ENCODE measurements around the gene ABHD16B. TPM values are rescaled to one million over a fixed set of nuclear protein-coding genes. Genes with fewer than 3 reads are reported as not detected.
"Not testable (repeated sequence)": the region's sequence is repeated elsewhere in the genome, so short reads cannot be mapped to it uniquely, and the experiment has no call there.

ABHD16B gene
- total and polyA plus RNA-seq, 4 donors: not detected

DNA sequence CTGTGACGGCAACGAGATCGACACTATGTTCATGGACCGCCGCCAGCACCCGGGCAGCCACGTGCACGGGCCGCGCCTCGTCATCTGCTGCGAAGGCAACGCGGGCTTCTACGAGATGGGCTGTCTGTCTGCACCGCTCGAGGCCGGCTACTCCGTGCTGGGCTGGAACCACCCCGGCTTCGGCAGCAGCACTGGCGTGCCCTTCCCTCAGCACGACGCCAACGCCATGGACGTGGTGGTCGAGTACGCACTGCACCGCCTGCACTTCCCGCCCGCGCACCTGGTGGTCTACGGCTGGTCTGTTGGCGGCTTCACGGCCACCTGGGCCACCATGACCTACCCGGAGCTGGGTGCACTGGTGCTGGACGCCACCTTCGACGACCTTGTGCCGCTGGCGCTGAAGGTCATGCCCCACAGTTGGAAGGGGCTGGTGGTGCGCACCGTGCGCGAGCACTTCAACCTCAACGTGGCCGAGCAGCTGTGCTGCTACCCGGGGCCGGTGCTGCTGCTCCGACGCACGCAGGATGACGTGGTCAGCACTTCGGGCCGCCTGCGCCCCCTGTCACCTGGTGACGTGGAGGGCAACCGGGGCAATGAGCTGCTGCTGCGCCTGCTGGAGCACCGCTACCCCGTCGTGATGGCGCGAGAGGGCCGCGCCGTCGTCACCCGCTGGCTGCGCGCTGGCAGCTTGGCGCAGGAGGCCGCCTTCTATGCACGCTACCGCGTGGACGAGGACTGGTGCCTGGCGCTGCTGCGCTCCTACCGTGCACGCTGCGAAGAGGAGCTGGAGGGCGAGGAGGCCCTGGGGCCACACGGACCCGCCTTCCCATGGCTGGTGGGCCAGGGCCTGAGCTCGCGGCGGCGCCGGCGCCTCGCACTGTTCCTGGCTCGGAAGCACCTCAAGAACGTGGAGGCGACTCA, 943 bp downstream of the ABHD16B start:
- no peaks in the 10 kb centered on the region for H3K9me3 ChIP-seq (ENCODE audit: control insufficient read depth, insufficient read depth, low read length)
- no peak for DNase-seq (ENCODE audit: low read depth in 4 of 6, low spot score in 6 of 6)
- peaks cover 30% of the 10 kb centered on the region for H3K36me3 ChIP-seq (ENCODE audit: control insufficient read depth, insufficient read depth, low read length)
- no peak overlapping the region for H3K27ac ChIP-seq (ENCODE audit: low read depth, low read length)
- H3K4me1 ChIP-seq (ENCODE audit: control insufficient read depth, insufficient read depth, low read length): peaks cover 62% of the 10 kb centered on the region
- 98% methylated on average over 95 of the region's 95 CpGs for WGBS (ENCODE audit: insufficient coverage)
- H3K4me3 ChIP-seq (ENCODE audit: low read depth, low read length): no peak overlapping the region
- H3K27me3 ChIP-seq (ENCODE audit: control insufficient read depth, insufficient read depth, low read length): peaks cover 11% of the 10 kb centered on the region

DNA sequence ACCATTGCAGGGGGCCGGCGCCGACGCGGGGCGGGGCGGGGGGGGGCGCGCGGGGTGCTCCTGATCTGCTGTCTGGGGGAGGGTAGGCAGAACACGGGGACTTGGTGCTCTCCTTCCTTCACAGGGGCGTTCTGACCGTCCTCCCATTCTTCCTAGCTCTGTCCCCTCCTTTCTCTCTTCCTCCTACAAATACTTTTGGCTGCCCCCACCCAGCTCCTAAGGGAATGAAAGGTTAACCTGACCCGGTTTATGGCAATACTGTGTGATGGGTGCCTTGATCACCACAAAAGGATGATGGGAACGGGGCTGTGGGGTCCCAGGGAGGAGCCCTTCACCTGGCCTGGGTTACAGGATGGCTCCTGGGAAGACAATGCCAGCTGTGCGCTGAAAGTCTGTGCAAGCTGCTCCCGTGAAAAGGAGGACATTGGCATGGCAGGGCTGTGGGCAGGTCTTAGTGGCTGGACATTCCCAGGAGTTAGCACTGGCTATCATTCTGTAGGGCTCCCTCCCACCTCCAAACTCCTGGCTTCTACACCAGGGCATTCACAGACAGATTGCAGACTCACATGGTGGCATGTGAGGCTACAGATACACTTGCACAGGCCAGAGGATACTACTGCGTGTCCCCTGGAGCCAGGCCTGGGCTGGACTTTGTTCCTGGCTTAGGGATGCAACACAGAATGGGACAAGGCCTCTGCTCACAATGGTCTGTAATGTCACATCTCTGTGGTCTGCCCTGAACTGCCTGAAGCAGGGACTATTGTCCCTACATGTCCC, 1.9 kb downstream of the ABHD16B start:
- Histone ChIP-seq H3K4me1 (ENCODE audit: control insufficient read depth, insufficient read depth, low read length) (peaks cover 52% of the 10 kb centered on the region), H3K27ac (ENCODE audit: low read depth, low read length) (peak overlapping the region; percentile 40), H3K9me3 (ENCODE audit: control insufficient read depth, insufficient read depth, low read length) (no peaks in the 10 kb centered on the region), H3K36me3 (ENCODE audit: control insufficient read depth, insufficient read depth, low read length) (peaks cover 35% of the 10 kb centered on the region), H3K4me3 (ENCODE audit: low read depth, low read length) (no peak overlapping the region), H3K27me3 (ENCODE audit: control insufficient read depth, insufficient read depth, low read length) (peaks cover 2% of the 10 kb centered on the region)
- WGBS (ENCODE audit: insufficient coverage): 85% methylated on average over 5 of the region's 18 CpGs
- DNase-seq (ENCODE audit: low read depth in 4 of 6, low spot score in 6 of 6): no peak

DNA sequence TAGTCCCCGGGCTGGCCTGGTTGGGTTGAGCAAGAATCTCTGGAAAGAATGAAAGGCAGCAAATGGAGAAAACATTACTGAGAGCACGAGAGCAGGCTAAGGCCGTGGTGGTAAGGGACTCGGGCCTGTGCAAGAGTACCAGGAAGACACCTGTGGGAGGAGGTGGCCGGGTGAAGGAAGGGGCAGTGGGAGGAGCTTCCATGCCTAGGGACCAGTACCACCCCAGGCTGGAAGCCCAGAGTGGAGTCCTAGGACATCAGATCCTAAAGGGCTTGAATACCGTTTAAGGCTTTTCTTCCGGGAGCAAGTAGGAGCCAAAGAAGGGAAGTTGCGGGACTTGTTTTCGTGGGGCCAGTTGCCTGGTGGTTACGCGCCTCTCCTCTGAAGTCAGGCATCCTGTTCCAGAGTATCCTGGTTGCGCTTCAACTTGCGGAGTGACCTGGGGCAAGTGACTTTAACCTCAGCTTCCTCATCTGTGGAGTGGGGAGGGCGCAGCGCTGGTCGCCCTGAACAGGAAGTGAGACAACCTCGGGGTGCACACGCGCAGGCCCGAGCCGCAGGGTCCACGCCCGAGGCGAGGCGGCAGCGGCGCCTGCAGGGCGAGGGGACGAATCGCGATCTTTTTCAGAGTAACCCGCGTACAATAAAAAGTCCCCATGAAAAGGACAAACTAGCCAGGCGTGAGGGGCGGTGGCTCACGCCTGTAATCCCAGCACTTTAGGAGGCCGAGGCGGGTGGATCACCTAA, 2.7 kb downstream of the ABHD16B start:
- H3K36me3 ChIP-seq (ENCODE audit: control insufficient read depth, insufficient read depth, low read length): peaks cover 43% of the 10 kb centered on the region
- no peaks in the 10 kb centered on the region for H3K9me3 ChIP-seq (ENCODE audit: control insufficient read depth, insufficient read depth, low read length)
- H3K27me3 ChIP-seq (ENCODE audit: control insufficient read depth, insufficient read depth, low read length): no peaks in the 10 kb centered on the region
- peak in 4 of 6 donors; percentile 49 to 92 (median 74) for DNase-seq (ENCODE audit: low read depth in 4 of 6, low spot score in 6 of 6)
- 17% methylated on average over 38 of the region's 38 CpGs for WGBS (ENCODE audit: insufficient coverage)
- H3K4me1 ChIP-seq (ENCODE audit: control insufficient read depth, insufficient read depth, low read length): peaks cover 44% of the 10 kb centered on the region
- peak overlapping the region; percentile 84 for H3K4me3 ChIP-seq (ENCODE audit: low read depth, low read length)
- H3K27ac ChIP-seq (ENCODE audit: low read depth, low read length): peak overlapping the region; percentile 40

DNA sequence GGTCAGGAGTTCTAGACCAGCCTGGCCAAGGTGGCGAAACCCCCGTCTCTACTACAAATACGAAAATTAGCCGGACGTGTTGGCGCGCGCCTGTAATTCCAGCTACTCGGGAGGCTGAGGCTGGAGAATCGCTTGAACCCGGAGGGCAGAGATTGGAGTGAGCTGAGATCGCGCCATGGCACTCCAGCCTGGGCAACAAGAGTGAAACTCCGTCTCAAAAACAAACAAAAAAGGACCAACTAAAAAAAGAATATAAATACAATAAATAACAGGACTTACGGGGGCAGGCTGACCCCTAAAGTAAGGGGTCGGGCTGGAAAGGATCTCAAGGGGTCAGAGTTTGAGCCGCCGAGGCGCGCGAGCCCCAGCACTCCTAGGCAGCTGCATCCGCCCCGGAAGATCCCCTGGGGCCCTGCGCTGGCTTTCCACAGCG, 3.3 kb downstream of the ABHD16B start:
- H3K27ac ChIP-seq (ENCODE audit: low read depth, low read length): peak overlapping the region; percentile 40
- no peaks in the 10 kb centered on the region for H3K27me3 ChIP-seq (ENCODE audit: control insufficient read depth, insufficient read depth, low read length)
- peaks cover 38% of the 10 kb centered on the region for H3K4me1 ChIP-seq (ENCODE audit: control insufficient read depth, insufficient read depth, low read length)
- DNase-seq (ENCODE audit: low read depth in 4 of 6, low spot score in 6 of 6): no peak
- peaks cover 49% of the 10 kb centered on the region for H3K36me3 ChIP-seq (ENCODE audit: control insufficient read depth, insufficient read depth, low read length)
- no peaks in the 10 kb centered on the region for H3K9me3 ChIP-seq (ENCODE audit: control insufficient read depth, insufficient read depth, low read length)
- H3K4me3 ChIP-seq (ENCODE audit: low read depth, low read length): peak overlapping the region; percentile 84
- WGBS (ENCODE audit: insufficient coverage): 0% methylated on average over 13 of the region's 25 CpGs

DNA sequence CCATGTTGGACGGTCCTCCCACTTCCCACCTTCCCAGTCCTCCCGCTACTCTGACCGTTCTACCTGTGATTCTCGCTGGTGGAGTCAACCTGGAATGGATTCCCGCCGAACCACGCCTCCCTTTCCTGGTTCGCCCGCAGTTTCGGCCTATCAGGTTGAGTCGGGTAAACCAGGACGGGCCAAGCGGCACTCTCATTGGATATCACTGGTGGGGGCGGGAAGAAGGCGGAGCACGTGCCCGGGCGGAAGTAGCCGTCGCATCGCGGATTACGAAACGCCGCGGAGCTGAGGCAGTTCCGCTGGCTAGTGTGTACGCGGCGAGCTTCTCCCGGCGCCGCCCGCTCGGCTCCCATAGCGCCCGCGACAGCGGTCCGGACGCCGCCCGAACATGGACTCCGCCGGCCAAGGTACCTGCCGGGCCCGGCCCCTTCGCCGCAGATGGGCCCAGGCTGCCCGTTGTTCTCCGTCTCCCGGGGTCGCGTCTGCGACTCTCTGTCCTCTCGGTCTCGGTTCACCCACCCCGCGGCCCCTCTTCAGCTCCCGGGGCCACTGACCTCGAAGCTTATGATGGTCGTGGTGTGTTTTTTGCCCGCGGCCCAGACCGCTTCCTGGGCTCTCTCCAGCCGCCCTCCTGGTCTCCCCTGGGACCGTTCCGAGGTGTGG, 3.8 kb downstream of the ABHD16B start, which contains the start of gene TPD52L2:
Gene TPD52L2 (plus strand): TSS at position 293 of the 663 bp plus-strand sequence. CDS start 96 bp downstream, at position 389.
- Histone ChIP-seq H3K4me1 (ENCODE audit: control insufficient read depth, insufficient read depth, low read length) (peaks cover 36% of the 10 kb centered on the region), H3K36me3 (ENCODE audit: control insufficient read depth, insufficient read depth, low read length) (peaks cover 53% of the 10 kb centered on the region), H3K9me3 (ENCODE audit: control insufficient read depth, insufficient read depth, low read length) (no peaks in the 10 kb centered on the region), H3K27me3 (ENCODE audit: control insufficient read depth, insufficient read depth, low read length) (no peaks in the 10 kb centered on the region), H3K4me3 (ENCODE audit: low read depth, low read length) (peak within 1 kb of the TSS; percentile 84), H3K27ac (ENCODE audit: low read depth, low read length) (peak within 1 kb of the TSS; percentile 62)
- peak; percentile 93 to 100 (median 96) for DNase-seq (ENCODE audit: low read depth in 4 of 6, low spot score in 6 of 6)
- WGBS (ENCODE audit: insufficient coverage): 0% methylated on average over 68 of the region's 68 CpGs

DNA sequence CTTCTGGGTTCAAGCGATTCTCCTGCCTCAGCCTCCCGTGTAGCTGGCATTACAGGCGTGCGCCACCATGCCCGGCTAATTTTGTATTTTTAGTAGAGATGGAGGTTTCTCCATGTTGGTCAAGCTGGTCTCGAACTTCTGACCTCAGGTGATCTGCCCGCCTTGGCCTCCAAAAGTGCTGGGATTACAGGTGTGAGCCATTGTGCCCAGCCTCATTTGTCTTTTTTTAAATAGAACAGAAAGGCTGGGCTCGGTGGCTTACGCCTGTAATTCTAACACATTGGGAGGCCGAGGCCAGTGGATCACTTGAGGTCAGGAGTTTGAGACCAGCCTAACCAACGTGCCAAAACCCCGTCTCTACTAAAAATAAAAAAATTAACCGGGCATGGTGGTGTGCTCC, 5.7 kb downstream of the ABHD16B start:
- not testable (repeated sequence) for H3K4me3 ChIP-seq (ENCODE audit: low read depth, low read length); H3K27ac ChIP-seq (ENCODE audit: low read depth, low read length); DNase-seq (ENCODE audit: low read depth in 4 of 6, low spot score in 6 of 6); H3K9me3 ChIP-seq (ENCODE audit: control insufficient read depth, insufficient read depth, low read length); H3K27me3 ChIP-seq (ENCODE audit: control insufficient read depth, insufficient read depth, low read length)
- Histone ChIP-seq H3K36me3 (ENCODE audit: control insufficient read depth, insufficient read depth, low read length) (peaks cover 50% of the 10 kb centered on the region), H3K4me1 (ENCODE audit: control insufficient read depth, insufficient read depth, low read length) (peaks cover 29% of the 10 kb centered on the region)
- WGBS (ENCODE audit: insufficient coverage): 98% methylated on average over 11 of the region's 13 CpGs

DNA sequence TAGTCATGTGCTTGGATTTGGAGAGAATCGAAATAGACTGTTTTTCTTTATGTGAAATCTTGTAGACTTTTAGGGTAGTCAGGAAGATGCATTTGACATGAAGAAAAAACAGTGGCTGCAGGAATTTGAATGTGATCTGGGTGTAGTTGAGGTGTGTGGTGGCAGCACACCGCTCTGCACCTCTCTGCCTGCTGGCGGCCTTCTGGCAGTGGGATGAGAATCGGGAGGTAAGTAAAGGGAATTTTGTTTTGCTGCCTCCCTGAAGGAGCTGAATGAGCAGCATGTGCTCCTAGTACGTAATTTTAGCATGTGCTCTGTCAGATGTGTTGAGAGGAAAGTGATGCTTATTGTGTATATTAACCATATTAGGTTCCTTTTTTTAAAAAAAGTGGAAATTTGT, 7.0 kb downstream of the ABHD16B start:
- Histone ChIP-seq H3K9me3 (ENCODE audit: control insufficient read depth, insufficient read depth, low read length) (no peaks in the 10 kb centered on the region), H3K4me1 (ENCODE audit: control insufficient read depth, insufficient read depth, low read length) (peaks cover 29% of the 10 kb centered on the region), H3K4me3 (ENCODE audit: low read depth, low read length) (no peak overlapping the region), H3K36me3 (ENCODE audit: control insufficient read depth, insufficient read depth, low read length) (peaks cover 55% of the 10 kb centered on the region), H3K27me3 (ENCODE audit: control insufficient read depth, insufficient read depth, low read length) (no peaks in the 10 kb centered on the region), H3K27ac (ENCODE audit: low read depth, low read length) (no peak overlapping the region)
- DNase-seq (ENCODE audit: low read depth in 4 of 6, low spot score in 6 of 6): no peak
- 96% methylated on average over 4 of the region's 5 CpGs for WGBS (ENCODE audit: insufficient coverage)

DNA sequence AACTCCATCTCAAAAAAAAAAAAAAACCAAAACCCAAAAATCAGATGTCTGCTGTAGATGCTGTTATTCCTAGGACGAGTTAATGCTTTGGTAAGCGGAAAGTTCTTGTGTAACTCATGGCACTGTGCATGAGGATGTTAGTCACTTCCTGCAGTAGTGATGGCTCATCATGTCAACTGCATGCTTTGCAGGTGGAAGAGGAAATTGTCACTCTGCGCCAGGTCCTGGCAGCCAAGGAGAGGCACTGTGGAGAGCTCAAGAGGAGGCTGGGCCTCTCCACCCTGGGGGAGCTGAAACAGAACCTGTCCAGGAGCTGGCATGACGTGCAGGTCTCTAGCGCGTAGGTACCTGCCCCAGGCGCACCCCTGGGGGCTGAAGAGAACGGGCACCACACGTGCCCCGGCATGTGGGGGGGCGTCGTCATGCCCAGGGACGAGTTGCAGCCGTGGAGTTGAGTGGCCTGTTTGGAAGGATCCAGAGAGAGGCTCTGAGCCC, 12.2 kb downstream of the ABHD16B start:
- Histone ChIP-seq H3K27ac (ENCODE audit: low read depth, low read length) (no peak overlapping the region), H3K4me1 (ENCODE audit: control insufficient read depth, insufficient read depth, low read length) (no peaks in the 10 kb centered on the region), H3K27me3 (ENCODE audit: control insufficient read depth, insufficient read depth, low read length) (no peaks in the 10 kb centered on the region), H3K9me3 (ENCODE audit: control insufficient read depth, insufficient read depth, low read length) (no peaks in the 10 kb centered on the region), H3K36me3 (ENCODE audit: control insufficient read depth, insufficient read depth, low read length) (peaks cover 93% of the 10 kb centered on the region), H3K4me3 (ENCODE audit: low read depth, low read length) (no peak overlapping the region)
- DNase-seq (ENCODE audit: low read depth in 4 of 6, low spot score in 6 of 6): no peak
- WGBS (ENCODE audit: insufficient coverage): 95% methylated on average over 8 of the region's 14 CpGs

All from spinal cord (tissue), 10 donors.